Activated B cell treated with CpG ODN at 0.5 μM for 24 hours (primary cell): ENCODE measurements around the gene TMPRSS4. TPM values are rescaled to one million over a fixed set of nuclear protein-coding genes. Genes with fewer than 3 reads are reported as not detected.

Experiments used
- ATAC-seq: fragments of 200-7000 bp; cut with Tn5 transposase; one replicate; pipeline ENCODE4 v1.10.0; 2021; ENCODE audit warnings: low read depth, mild to moderate bottlenecking, moderate library complexity
- CTCF ChIA-PET: fragments of 350-600 bp; sonication (Branson Sonifier 250); formaldehyde crosslinking; loops from one replicate; lab custom pipeline; 2021; ENCODE audit warnings: antibody characterized with exemption; lab: Charles Lee
- POLR2A ChIA-PET: fragments of 350-600 bp; sonication (Branson Sonifier 250); formaldehyde crosslinking; loops from one replicate; lab custom pipeline; 2021; ENCODE audit warnings: antibody characterized with exemption; lab: Charles Lee
- DNase-seq: peaks from one replicate; pipeline ENCODE4 v3.0.0; 2022
- H3K27ac Mint-ChIP-seq: one replicate; pipeline ENCODE4 v1.8.0; 2020; ENCODE audit warnings: mixed read lengths
- H3K27me3 Mint-ChIP-seq: one replicate; pipeline ENCODE4 v1.8.0; 2021; ENCODE audit warnings: mixed read lengths
- H3K36me3 Mint-ChIP-seq: one replicate; pipeline ENCODE4 v1.8.0; 2021; ENCODE audit warnings: low read depth, mixed read lengths
- H3K4me1 Mint-ChIP-seq: one replicate; pipeline ENCODE4 v1.8.0; 2021; ENCODE audit warnings: mixed read lengths
- H3K4me3 Mint-ChIP-seq: one replicate; pipeline ENCODE4 v1.8.0; 2020; ENCODE audit warnings: mild to moderate bottlenecking, mixed read lengths
- H3K9me3 Mint-ChIP-seq: one replicate; pipeline ENCODE4 v1.8.0; 2020; ENCODE audit warnings: mixed read lengths
- intact Hi-C: fragments of 100-400 bp; cut with micrococcal nuclease; formaldehyde crosslinking; loops from one replicate; pipeline ENCODE4 v1.15.1; 2024
- total RNA-seq: library from RNA; stranded (reverse); gene quantifications from 2 replicates; pipeline ENCODE4 v1.2.3, GENCODE V29; 2022
- TF ChIP-seq, protein P1 (sequence below): fragments of 200-600 bp; IDR thresholded peaks from one replicate; pipeline ENCODE4 v1.8.0; 2022; ENCODE audit warnings: antibody characterized with exemption, mild to moderate bottlenecking

TMPRSS4 gene
- total RNA-seq, 1 donor from 2014 or later = not detected

DNA sequence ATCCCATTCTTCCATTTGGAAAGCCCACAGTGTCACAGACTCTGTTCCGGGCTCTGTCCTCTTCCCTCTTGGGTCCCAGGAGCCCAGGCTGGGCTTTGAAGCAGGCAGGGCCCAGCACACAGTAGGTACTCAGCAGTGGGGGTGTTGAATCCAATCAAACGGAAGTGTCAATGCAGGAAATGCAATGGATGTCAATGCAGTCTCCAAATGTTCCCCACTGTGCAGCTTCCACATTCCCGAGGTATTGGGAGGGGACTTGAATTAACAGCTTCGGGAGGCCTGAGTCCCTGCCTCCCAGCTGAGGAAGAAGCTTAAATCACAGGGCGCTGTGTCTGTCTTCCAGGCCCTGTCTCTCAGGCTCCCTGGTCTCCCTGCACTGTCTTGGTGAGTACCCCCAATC lies 31.6 kb downstream of the TMPRSS4 start:
- Mint-ChIP-seq H3K36me3 (no peaks in the 10 kb centered on the region), H3K27ac (no peak overlapping the region), H3K27me3 (peaks cover 19% of the 10 kb centered on the region), H3K4me1 (no peaks in the 10 kb centered on the region), H3K9me3 (no peaks in the 10 kb centered on the region), H3K4me3 (no peak overlapping the region)
- ATAC-seq (no peak), DNase-seq (no peak)
- intact Hi-C loops = no loop called here
- TF ChIP-seq, protein P1, sequence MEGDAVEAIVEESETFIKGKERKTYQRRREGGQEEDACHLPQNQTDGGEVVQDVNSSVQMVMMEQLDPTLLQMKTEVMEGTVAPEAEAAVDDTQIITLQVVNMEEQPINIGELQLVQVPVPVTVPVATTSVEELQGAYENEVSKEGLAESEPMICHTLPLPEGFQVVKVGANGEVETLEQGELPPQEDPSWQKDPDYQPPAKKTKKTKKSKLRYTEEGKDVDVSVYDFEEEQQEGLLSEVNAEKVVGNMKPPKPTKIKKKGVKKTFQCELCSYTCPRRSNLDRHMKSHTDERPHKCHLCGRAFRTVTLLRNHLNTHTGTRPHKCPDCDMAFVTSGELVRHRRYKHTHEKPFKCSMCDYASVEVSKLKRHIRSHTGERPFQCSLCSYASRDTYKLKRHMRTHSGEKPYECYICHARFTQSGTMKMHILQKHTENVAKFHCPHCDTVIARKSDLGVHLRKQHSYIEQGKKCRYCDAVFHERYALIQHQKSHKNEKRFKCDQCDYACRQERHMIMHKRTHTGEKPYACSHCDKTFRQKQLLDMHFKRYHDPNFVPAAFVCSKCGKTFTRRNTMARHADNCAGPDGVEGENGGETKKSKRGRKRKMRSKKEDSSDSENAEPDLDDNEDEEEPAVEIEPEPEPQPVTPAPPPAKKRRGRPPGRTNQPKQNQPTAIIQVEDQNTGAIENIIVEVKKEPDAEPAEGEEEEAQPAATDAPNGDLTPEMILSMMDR = no peak
- POLR2A ChIA-PET = no interaction called here
- CTCF ChIA-PET = no interaction called here

DNA sequence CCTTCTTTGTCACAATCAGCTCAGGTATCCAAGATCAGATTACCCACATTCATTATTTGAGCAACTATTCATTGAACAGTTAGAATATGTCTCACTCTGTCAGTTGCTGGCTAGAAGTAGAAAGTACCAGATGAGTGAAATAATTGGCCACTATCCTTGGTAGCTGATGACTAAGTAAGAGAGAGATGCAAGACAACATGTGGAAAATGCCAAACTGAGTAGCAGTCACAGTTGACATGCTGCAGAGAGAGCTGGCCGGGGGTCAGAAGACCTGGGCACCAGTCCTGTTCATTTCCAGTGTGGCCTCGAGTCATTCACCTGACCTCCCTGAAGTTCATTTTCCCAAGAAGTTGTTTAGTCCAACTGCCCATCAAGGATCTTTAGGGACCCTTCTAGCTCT lies 32.4 kb downstream of the TMPRSS4 start:
- TF ChIP-seq, protein P1 = no peak
- H3K27me3 Mint-ChIP-seq = peaks cover 19% of the 10 kb centered on the region
- no peak overlapping the region for H3K27ac Mint-ChIP-seq
- intact Hi-C loops = no loop called here
- DNase-seq (no peak), ATAC-seq (no peak)
- ChIA-PET CTCF (no interaction called here), POLR2A (no interaction called here)
- no peak overlapping the region for H3K4me3 Mint-ChIP-seq
- H3K36me3 Mint-ChIP-seq = no peaks in the 10 kb centered on the region
- H3K4me1 Mint-ChIP-seq = no peaks in the 10 kb centered on the region
- H3K9me3 Mint-ChIP-seq = no peaks in the 10 kb centered on the region

DNA sequence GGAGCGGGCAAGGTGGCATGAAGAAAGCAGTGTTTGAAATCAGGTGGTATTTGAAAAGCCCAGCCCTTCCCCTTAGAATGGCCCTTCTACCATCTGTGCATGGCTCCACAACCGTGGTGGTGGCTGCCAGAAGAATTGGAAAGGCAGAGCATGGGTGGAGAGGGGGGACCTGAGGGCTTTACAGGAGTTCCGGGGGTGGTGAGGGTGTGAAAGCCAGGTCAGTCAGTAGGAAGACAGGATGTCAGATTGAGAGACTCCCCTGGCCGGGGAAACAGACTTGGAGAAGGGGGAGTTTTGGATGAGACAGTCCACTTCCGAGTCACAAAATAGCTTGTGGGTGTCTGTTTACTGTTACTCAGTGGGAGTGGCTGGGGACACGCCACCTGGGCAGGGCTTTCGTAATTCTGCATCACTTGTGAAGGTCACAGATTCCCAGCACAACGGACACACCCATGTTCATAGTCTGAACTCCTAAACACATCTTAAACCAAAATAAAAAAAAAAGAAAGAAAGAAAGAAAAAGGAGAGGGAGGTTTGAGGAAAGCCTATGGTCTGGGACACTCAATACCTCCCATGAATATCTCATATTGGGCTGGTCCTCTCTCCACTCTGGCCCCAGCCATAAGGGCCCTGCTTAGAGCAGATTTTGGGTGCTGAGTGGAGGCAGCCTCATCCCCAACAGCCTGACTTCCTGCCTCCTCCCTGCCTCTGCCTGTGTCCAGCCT lies 34.3 kb downstream of the TMPRSS4 start:
- DNase-seq = no peak
- peaks cover 21% of the 10 kb centered on the region for H3K27me3 Mint-ChIP-seq
- CTCF ChIA-PET = no interaction called here

DNA sequence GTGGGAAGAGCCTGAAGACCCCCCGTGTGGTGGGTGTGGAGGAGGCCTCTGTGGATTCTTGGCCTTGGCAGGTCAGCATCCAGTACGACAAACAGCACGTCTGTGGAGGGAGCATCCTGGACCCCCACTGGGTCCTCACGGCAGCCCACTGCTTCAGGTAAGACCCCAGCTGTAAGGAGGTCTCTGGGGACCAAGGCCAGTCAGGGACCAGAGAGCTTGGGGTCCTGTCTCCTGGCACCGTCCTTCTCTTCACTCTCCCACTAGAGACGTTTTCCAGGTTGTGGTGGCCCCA lies 34.8 kb downstream of the TMPRSS4 start:
- TF ChIP-seq, protein P1 = no peak
- Mint-ChIP-seq H3K4me1 (no peaks in the 10 kb centered on the region), H3K9me3 (no peaks in the 10 kb centered on the region), H3K36me3 (no peaks in the 10 kb centered on the region), H3K4me3 (no peak overlapping the region), H3K27me3 (peaks cover 23% of the 10 kb centered on the region), H3K27ac (no peak overlapping the region)
- ChIA-PET POLR2A (no interaction called here), CTCF (no interaction called here)
- ATAC-seq (no peak), DNase-seq (no peak)
- intact Hi-C loops = no loop called here

More for the DNA sequence above, 34.3 kb downstream of the TMPRSS4 start:
- H3K27ac Mint-ChIP-seq = no peak overlapping the region
- intact Hi-C loops = no loop called here
- H3K4me1 Mint-ChIP-seq = no peaks in the 10 kb centered on the region
- H3K9me3 Mint-ChIP-seq = no peaks in the 10 kb centered on the region
- no peak for ATAC-seq
- no peak overlapping the region for H3K4me3 Mint-ChIP-seq
- TF ChIP-seq, protein P1 = no peak
- no peaks in the 10 kb centered on the region for H3K36me3 Mint-ChIP-seq
- POLR2A ChIA-PET = no interaction called here

DNA sequence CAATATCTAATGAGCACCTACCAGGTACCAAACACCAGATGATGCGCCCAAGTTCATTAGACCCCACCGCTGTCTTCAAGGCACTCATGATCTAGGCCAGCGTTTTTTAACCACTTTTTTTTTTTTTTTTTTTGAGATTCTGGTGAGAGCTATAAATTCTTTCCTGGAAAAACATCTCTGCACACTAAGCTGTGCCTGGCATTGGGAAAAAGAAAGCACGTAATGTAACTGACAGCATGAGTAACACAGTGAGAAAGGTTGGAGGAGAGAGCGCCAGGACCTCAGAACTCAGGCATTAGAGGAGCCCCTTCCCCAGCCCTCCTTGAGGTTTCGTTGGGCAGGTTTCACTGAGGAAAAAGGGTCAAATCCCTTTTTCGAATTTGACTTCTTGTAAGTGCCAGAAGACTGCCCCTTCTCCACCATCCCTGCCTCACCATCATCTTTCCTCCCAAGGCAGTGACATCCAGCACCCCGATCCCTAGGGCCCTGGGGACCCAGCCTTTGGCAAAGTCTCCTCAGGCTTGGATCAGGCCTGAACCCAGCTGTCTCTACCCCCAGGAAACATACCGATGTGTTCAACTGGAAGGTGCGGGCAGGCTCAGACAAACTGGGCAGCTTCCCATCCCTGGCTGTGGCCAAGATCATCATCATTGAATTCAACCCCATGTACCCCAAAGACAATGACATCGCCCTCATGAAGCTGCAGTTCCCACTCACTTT lies 36.0 kb downstream of the TMPRSS4 start:
- ChIA-PET CTCF (no interaction called here), POLR2A (no interaction called here)
- H3K9me3 Mint-ChIP-seq = no peaks in the 10 kb centered on the region
- TF ChIP-seq, protein P1 = no peak
- peaks cover 20% of the 10 kb centered on the region for H3K27me3 Mint-ChIP-seq
- DNase-seq (no peak), ATAC-seq (no peak)
- intact Hi-C loops = no loop called here
- no peak overlapping the region for H3K27ac Mint-ChIP-seq
- no peak overlapping the region for H3K4me3 Mint-ChIP-seq
- peaks cover 3% of the 10 kb centered on the region for H3K4me1 Mint-ChIP-seq
- H3K36me3 Mint-ChIP-seq = no peaks in the 10 kb centered on the region
